IMR-90 (cell line): ENCODE measurements around the gene TPO. TPM values are rescaled to one million over a fixed set of nuclear protein-coding genes. Genes with fewer than 3 reads are reported as not detected.

Experiments used
- ATAC-seq: fragments of 200-7000 bp; cut with Tn5 transposase; 2 replicates; pipeline ENCODE4 v1.9.1; 2020; ENCODE audit warnings: low read depth, mild to moderate bottlenecking, moderate library complexity
- BruUV-seq: library from RNA; stranded (reverse); fragments of 400-500 nt; replicated peaks from 2 replicates; lab custom pipeline; 2021; lab: Mats Ljungman, UMichigan
- CTCF ChIA-PET: fragments of 300-600 bp; formaldehyde crosslinking; extraction: SDS; loops from one replicate; lab custom pipeline; 2021; ENCODE audit warnings: antibody characterized with exemption; lab: Yijun Ruan, JAX
- POLR2A ChIA-PET: fragments of 300-600 bp; sonication (Branson Sonifier 250); formaldehyde crosslinking; loops from one replicate; lab custom pipeline; 2022; ENCODE audit warnings: antibody characterized with exemption; ENCODE audit not compliant: unreplicated experiment; lab: Charles Lee
- DNase-seq: peaks from one replicate; pipeline ENCODE4 v3.0.0; 2013
- H2AFZ ChIP-seq: replicated peaks from 2 replicates; pipeline ENCODE3; 2013; ENCODE audit warnings: low read length, mild to moderate bottlenecking; ENCODE audit not compliant: poor library complexity
- H2AK5ac ChIP-seq: 2 replicates; pipeline ENCODE4 v1.6.1; 2013; ENCODE audit warnings: low read depth, low read length, inconsistent platforms
- H2AK9ac ChIP-seq: replicated peaks from 2 replicates; pipeline ENCODE3; 2013; ENCODE audit warnings: mild to moderate bottlenecking, low read depth, low read length, moderate library complexity; ENCODE audit not compliant: poor library complexity
- H2BK120ac ChIP-seq: 2 replicates; pipeline ENCODE4 v1.6.1; 2013; ENCODE audit warnings: low read depth, low read length, inconsistent platforms
- H2BK15ac ChIP-seq: 3 replicates; pipeline ENCODE4 v1.6.1; 2013; ENCODE audit warnings: low read depth, low read length, inconsistent platforms
- H2BK20ac ChIP-seq: 2 replicates; pipeline ENCODE4 v1.6.1; 2013; ENCODE audit warnings: low read depth, mild to moderate bottlenecking, inconsistent platforms, low read length, moderate library complexity
- H2BK5ac ChIP-seq: 2 replicates; pipeline ENCODE4 v1.6.1; 2013; ENCODE audit warnings: mild to moderate bottlenecking, low read depth, low read length, inconsistent platforms; ENCODE audit not compliant: poor library complexity, severe bottlenecking
- H3K14ac ChIP-seq: replicated peaks from 2 replicates; pipeline ENCODE4 v1.6.1; 2013; ENCODE audit warnings: low read depth, low read length, inconsistent platforms
- H3K18ac ChIP-seq: 2 replicates; pipeline ENCODE4 v1.6.1; 2013; ENCODE audit warnings: low read depth, low read length, control low read depth
- H3K23ac ChIP-seq: 2 replicates; pipeline ENCODE4 v1.6.1; 2013; ENCODE audit warnings: low read depth, low read length, inconsistent platforms
- H3K27ac ChIP-seq: 2 replicates; pipeline ENCODE4 v1.5.1; 2013; ENCODE audit warnings: mild to moderate bottlenecking, control low read depth, low read length; ENCODE audit not compliant: insufficient read depth
- H3K27me3 ChIP-seq: 2 replicates; pipeline ENCODE4 v1.6.1; 2013; ENCODE audit warnings: low read length; ENCODE audit not compliant: control insufficient read depth, insufficient read depth
- H3K36me3 ChIP-seq: 2 replicates; pipeline ENCODE4 v1.6.1; 2013; ENCODE audit warnings: low read length, mixed read lengths; ENCODE audit not compliant: control insufficient read depth, insufficient read depth
- H3K4ac ChIP-seq: 2 replicates; pipeline ENCODE4 v1.6.1; 2013; ENCODE audit warnings: low read depth, low read length, inconsistent platforms
- H3K4me1 ChIP-seq: 2 replicates; pipeline ENCODE4 v1.6.1; 2013; ENCODE audit warnings: low read length, mixed read lengths; ENCODE audit not compliant: control insufficient read depth, insufficient read depth
- H3K4me2 ChIP-seq: 2 replicates; pipeline ENCODE4 v1.6.1; 2013; ENCODE audit warnings: low read depth, mild to moderate bottlenecking, control low read depth, low read length, moderate library complexity
- H3K4me3 ChIP-seq: 2 replicates; pipeline ENCODE4 v1.5.1; 2013; ENCODE audit warnings: low read depth, mild to moderate bottlenecking, control low read depth, low read length, moderate library complexity; ENCODE audit not compliant: insufficient read depth
- H3K56ac ChIP-seq: 2 replicates; pipeline ENCODE4 v1.6.1; 2013; ENCODE audit warnings: low read length, inconsistent platforms; ENCODE audit not compliant: insufficient read depth; ENCODE audit errors: extremely low read depth
- H3K79me1 ChIP-seq, 2 experiments: 2 replicates each; pipeline ENCODE4 v1.6.1; 2013; ENCODE audit warnings: low read length in 2 of 2, inconsistent platforms in 1 of 2, low read depth in 1 of 2
- H3K9ac ChIP-seq: 2 replicates; pipeline ENCODE4 v1.6.1; 2013; ENCODE audit warnings: low read depth, low read length, control low read depth
- H3K9me1 ChIP-seq: 2 replicates; pipeline ENCODE4 v1.6.1; 2013; ENCODE audit warnings: low read length, inconsistent platforms; ENCODE audit not compliant: insufficient read depth
- H3K9me3 ChIP-seq: 2 replicates; pipeline ENCODE4 v1.6.1; 2013; ENCODE audit warnings: low read length; ENCODE audit not compliant: control insufficient read depth, insufficient read depth
- H4K20me1 ChIP-seq: 2 replicates; pipeline ENCODE4 v1.6.1; 2013; ENCODE audit warnings: low read length, inconsistent platforms; ENCODE audit not compliant: insufficient read depth
- H4K5ac ChIP-seq: 2 replicates; pipeline ENCODE4 v1.6.1; 2013; ENCODE audit warnings: mild to moderate bottlenecking, low read depth, low read length, control low read depth
- H4K8ac ChIP-seq, 2 experiments: 2 replicates each; pipeline ENCODE4 v1.6.1; 2013; ENCODE audit warnings: low read depth in 2 of 2, low read length in 2 of 2, control low read depth in 1 of 2, inconsistent platforms in 1 of 2
- H4K91ac ChIP-seq: 2 replicates; pipeline ENCODE4 v1.6.1; 2013; ENCODE audit warnings: low read depth, low read length, inconsistent platforms; ENCODE audit not compliant: insufficient read depth
- BHLHE40 ChIP-seq: fragments of 150-350 bp; IDR thresholded peaks from 2 replicates; pipeline ENCODE4 v1.6.1; 2016; ENCODE audit warnings: mild to moderate bottlenecking, low read depth, low read length
- CEBPB ChIP-seq: IDR thresholded peaks from 2 replicates; pipeline ENCODE4 v1.6.1; 2012; ENCODE audit warnings: low read depth, low read length, improper control_type of control experiment
- CHD1 ChIP-seq: IDR thresholded peaks from 2 replicates; pipeline ENCODE4 v1.6.1; 2012; ENCODE audit warnings: low read depth, low read length, improper control_type of control experiment
- FOS ChIP-seq: fragments of 150-350 bp; IDR thresholded peaks from 2 replicates; pipeline ENCODE4 v1.6.1; 2016; ENCODE audit warnings: low read depth, low read length
- MAFK ChIP-seq: IDR thresholded peaks from 2 replicates; pipeline ENCODE4 v1.6.1; 2012; ENCODE audit warnings: low read depth, low read length, improper control_type of control experiment
- MAZ ChIP-seq: IDR thresholded peaks from 2 replicates; pipeline ENCODE4 v1.6.1; 2012; ENCODE audit warnings: low read depth, mild to moderate bottlenecking, low read length, improper control_type of control experiment, moderate library complexity, borderline replicate concordance
- MXI1 ChIP-seq: IDR thresholded peaks from 2 replicates; pipeline ENCODE4 v1.6.1; 2012; ENCODE audit warnings: low read depth, mild to moderate bottlenecking, low read length, moderate library complexity, borderline replicate concordance
- NFE2L2 ChIP-seq: fragments of 150-350 bp; IDR thresholded peaks from 2 replicates; pipeline ENCODE4 v1.6.1; 2016; ENCODE audit warnings: low read depth, mild to moderate bottlenecking, low read length
- POLR2A ChIP-seq: IDR thresholded peaks from 2 replicates; pipeline ENCODE4 v1.6.1; 2012; ENCODE audit warnings: mild to moderate bottlenecking, low read depth, low read length
- RAD21 ChIP-seq: IDR thresholded peaks from 2 replicates; pipeline ENCODE4 v1.6.1; 2012; ENCODE audit warnings: low read length, improper control_type of control experiment
- RCOR1 ChIP-seq: IDR thresholded peaks from 2 replicates; pipeline ENCODE4 v1.6.1; 2012; ENCODE audit warnings: mild to moderate bottlenecking, low read length, improper control_type of control experiment; ENCODE audit not compliant: insufficient replicate concordance
- RFX5 ChIP-seq: IDR thresholded peaks from 2 replicates; pipeline ENCODE4 v1.8.0; 2012; ENCODE audit warnings: low read depth, mild to moderate bottlenecking, low read length, moderate library complexity
- SMC3 ChIP-seq: fragments of 150-350 bp; IDR thresholded peaks from 2 replicates; pipeline ENCODE4 v1.6.1; 2016; ENCODE audit warnings: low read depth, mild to moderate bottlenecking, antibody characterized with exemption, low read length, moderate library complexity
- WGBS, 2 experiments: methylation state at CpG; one replicate each; pipeline versions ENCODE4 v1.1.5 to v1.1.7; 2013; ENCODE audit warnings: missing lambda C conversion rate in 2 of 2; ENCODE audit not compliant: insufficient read length in 1 of 2; ENCODE audit errors: extremely low coverage in 2 of 2; 5-methylcytosine and 5-hydroxymethylcytosine counted together
- dilution Hi-C: fragments of 300-500 bp; cut with HindIII; formaldehyde crosslinking; loops from one replicate; pipeline ENCODE4 v1.14.3; 2018; ENCODE audit warnings: low sequenced_read_pairs; ENCODE audit not compliant: unreplicated experiment
- in situ Hi-C: fragments of 300-500 bp; cut with MboI; formaldehyde crosslinking; loops from 3 replicates; pipeline ENCODE4 v1.14.3; 2019; ENCODE audit warnings: low sequenced_read_pairs, inconsistent platforms, mixed read lengths
- intact Hi-C: fragments of 100-400 bp; cut with micrococcal nuclease; formaldehyde crosslinking; loops from 2 replicates; pipeline ENCODE4 v1.10.0; 2022
- polyA plus RNA-seq, 3 experiments: library from polyadenylated mRNA; depleted of rRNA; stranded (reverse); fragments of >200 nt; gene quantifications; 2 replicates each; pipeline ENCODE4 v1.2.3, GENCODE V29; 2012; ENCODE audit warnings: low replicate concordance in 1 of 3
- total RNA-seq: library from RNA; depleted of rRNA; stranded (reverse); fragments of >200 nt; gene quantifications from 2 replicates; pipeline ENCODE4 v1.2.3, GENCODE V29; 2012
- TF ChIP-seq, protein P1 (sequence below): fragments of 150-350 bp; IDR thresholded peaks from 2 replicates; pipeline ENCODE4 v1.6.1; 2016; ENCODE audit warnings: low read depth, mild to moderate bottlenecking, low read length, moderate library complexity, borderline replicate concordance
- TF ChIP-seq, protein P2 (sequence below): conservative IDR thresholded peaks from 2 replicates; pipeline ENCODE4 v1.5.1; 2012; ENCODE audit warnings: mild to moderate bottlenecking, low read depth, low read length, improper control_type of control experiment
- TF ChIP-seq, protein P3 (sequence below): fragments of 150-350 bp; IDR thresholded peaks from 2 replicates; pipeline ENCODE4 v1.6.1; 2017; ENCODE audit warnings: mild to moderate bottlenecking, antibody characterized with exemption, low read length, low read depth

The TPO gene
- total and polyA plus RNA-seq, 2 of the 4 experiments (the other 2 are of a cell fraction): not detected

DNA sequence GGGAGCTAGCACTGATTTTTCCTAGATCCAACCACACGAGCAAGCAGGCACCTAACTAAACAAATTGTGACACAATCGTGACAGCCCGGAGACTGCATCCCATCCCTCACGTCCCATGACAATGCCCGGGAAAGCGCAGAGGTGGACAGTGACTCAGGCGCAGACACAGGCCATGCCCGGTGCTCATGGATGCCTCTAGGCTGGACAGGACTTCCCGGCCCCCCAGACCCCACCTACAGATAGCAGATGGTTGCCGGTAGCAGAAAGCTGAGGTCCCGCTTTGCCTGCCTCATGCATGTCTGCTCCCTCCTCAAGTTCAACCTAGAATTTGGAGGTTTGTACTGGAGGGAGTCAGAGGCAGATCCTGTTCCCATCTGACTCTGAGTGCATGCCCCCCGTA lies 81.0 kb downstream of the TPO start:
- Histone ChIP-seq H2BK5ac (no peak overlapping the region), H2BK120ac (no peak overlapping the region), H3K4ac (no peak overlapping the region), H3K27me3 (no peaks in the 10 kb centered on the region; the same call in 1 of the 2 replicates), H3K14ac (no peak overlapping the region), H3K36me3 (no peaks in the 10 kb centered on the region), H4K5ac (no peak overlapping the region), H2BK20ac (no peak overlapping the region), H4K8ac (no peak overlapping the region), H3K4me3 (no peak overlapping the region), H3K9me3 (no peaks in the 10 kb centered on the region), H3K23ac (no peak overlapping the region), H2BK15ac (no peak overlapping the region), H3K4me1 (no peaks in the 10 kb centered on the region), H3K18ac (no peak overlapping the region), H3K79me1 (no peaks in the 10 kb centered on the region), H2AK5ac (no peak overlapping the region), H3K9ac (no peak overlapping the region), H4K91ac (no peak overlapping the region), H3K4me2 (no peak overlapping the region), H4K20me1 (no peaks in the 10 kb centered on the region), H3K9me1 (no peaks in the 10 kb centered on the region), H2AFZ (no peak overlapping the region), H3K27ac (no peak overlapping the region), H2AK9ac (no peak overlapping the region), H3K56ac (no peak overlapping the region)
- POLR2A ChIA-PET: no interaction called here
- DNase-seq: no peak
- in situ Hi-C loops: no loop called here
- CTCF ChIA-PET: no interaction called here
- no TSS peak for BruUV-seq
- no peak for ATAC-seq
- intact Hi-C loops: no loop called here
- TF ChIP-seq, protein P1, sequence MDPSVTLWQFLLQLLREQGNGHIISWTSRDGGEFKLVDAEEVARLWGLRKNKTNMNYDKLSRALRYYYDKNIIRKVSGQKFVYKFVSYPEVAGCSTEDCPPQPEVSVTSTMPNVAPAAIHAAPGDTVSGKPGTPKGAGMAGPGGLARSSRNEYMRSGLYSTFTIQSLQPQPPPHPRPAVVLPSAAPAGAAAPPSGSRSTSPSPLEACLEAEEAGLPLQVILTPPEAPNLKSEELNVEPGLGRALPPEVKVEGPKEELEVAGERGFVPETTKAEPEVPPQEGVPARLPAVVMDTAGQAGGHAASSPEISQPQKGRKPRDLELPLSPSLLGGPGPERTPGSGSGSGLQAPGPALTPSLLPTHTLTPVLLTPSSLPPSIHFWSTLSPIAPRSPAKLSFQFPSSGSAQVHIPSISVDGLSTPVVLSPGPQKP: no peak
- TF ChIP-seq NFE2L2 (no peak), MXI1 (no peak), RAD21 (no peak), SMC3 (no peak), FOS (no peak), RFX5 (no peak), MAZ (no peak), BHLHE40 (no peak), POLR2A (no peak), CHD1 (no peak), MAFK (no peak), CEBPB (no peak), RCOR1 (no peak)
- TF ChIP-seq, protein P2, sequence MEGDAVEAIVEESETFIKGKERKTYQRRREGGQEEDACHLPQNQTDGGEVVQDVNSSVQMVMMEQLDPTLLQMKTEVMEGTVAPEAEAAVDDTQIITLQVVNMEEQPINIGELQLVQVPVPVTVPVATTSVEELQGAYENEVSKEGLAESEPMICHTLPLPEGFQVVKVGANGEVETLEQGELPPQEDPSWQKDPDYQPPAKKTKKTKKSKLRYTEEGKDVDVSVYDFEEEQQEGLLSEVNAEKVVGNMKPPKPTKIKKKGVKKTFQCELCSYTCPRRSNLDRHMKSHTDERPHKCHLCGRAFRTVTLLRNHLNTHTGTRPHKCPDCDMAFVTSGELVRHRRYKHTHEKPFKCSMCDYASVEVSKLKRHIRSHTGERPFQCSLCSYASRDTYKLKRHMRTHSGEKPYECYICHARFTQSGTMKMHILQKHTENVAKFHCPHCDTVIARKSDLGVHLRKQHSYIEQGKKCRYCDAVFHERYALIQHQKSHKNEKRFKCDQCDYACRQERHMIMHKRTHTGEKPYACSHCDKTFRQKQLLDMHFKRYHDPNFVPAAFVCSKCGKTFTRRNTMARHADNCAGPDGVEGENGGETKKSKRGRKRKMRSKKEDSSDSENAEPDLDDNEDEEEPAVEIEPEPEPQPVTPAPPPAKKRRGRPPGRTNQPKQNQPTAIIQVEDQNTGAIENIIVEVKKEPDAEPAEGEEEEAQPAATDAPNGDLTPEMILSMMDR: no peak
- TF ChIP-seq, protein P3, sequence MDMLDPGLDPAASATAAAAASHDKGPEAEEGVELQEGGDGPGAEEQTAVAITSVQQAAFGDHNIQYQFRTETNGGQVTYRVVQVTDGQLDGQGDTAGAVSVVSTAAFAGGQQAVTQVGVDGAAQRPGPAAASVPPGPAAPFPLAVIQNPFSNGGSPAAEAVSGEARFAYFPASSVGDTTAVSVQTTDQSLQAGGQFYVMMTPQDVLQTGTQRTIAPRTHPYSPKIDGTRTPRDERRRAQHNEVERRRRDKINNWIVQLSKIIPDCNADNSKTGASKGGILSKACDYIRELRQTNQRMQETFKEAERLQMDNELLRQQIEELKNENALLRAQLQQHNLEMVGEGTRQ: no peak
- WGBS, 2 experiments: no CpG with 5 or more reads among the region's 12 CpGs
- dilution Hi-C loops: no loop called here
